Tibial artery (tissue), 4 donors: Measurements from ENCODE around the gene KCTD16.

Experiments used
- DNase-seq, 2 donors: peaks; one replicate each; pipeline ENCODE4 v3.0.0-alpha.2; 2019
- H3K27ac ChIP-seq, 2 donors: fragments of 200-600 bp; sonication (generic) in 1 of 2; 1 replicate in 1 of 2; 2 replicates in 1 of 2; pipeline ENCODE4 v1.5.1; 2018 to 2019; ENCODE audit warnings: mild to moderate bottlenecking in 1 of 2
- H3K27me3 ChIP-seq, 2 donors: fragments of 200-600 bp; sonication (generic) in 1 of 2; one replicate each; pipeline versions ENCODE4 v1.5.1 to v1.6.0; 2016 to 2019
- H3K36me3 ChIP-seq, 3 donors: fragments of 200-600 bp; sonication (generic) in 2 of 3; one replicate each; pipeline ENCODE4 v1.5.1; 2016 to 2019; ENCODE audit warnings: mild to moderate bottlenecking in 2 of 3
- H3K4me1 ChIP-seq, 4 donors: fragments of 200-600 bp; sonication (generic) in 2 of 4; 1 replicate in 3 of 4; 2 replicates in 1 of 4; pipeline ENCODE4 v1.5.1; 2016 to 2019
- H3K4me3 ChIP-seq, 2 donors: fragments of 200-600 bp; sonication (generic) in 1 of 2; 1 replicate in 1 of 2; 2 replicates in 1 of 2; pipeline ENCODE4 v1.5.1; 2018 to 2019; ENCODE audit warnings: mild to moderate bottlenecking in 2 of 2
- H3K9me3 ChIP-seq, 3 donors: fragments of 200-600 bp; sonication (generic) in 1 of 3; one replicate each; pipeline ENCODE4 v1.5.1; 2016 to 2019
- intact Hi-C: fragments of 100-400 bp; cut with DNase I; formaldehyde crosslinking; loops from one replicate; pipeline ENCODE4 v1.15.0; 2023; ENCODE audit warnings: low total_unique reads
- TF ChIP-seq, protein P1 (sequence below), 2 experiments: fragments of 200-600 bp in 1 of 2; fragments of 450-650 bp in 1 of 2; IDR thresholded peaks; one replicate each; pipeline ENCODE4 v1.5.1; 2017 to 2019; ENCODE audit warnings: antibody characterized with exemption in 2 of 2, mild to moderate bottlenecking in 1 of 2, moderate library complexity in 1 of 2

KCTD16 gene

DNA sequence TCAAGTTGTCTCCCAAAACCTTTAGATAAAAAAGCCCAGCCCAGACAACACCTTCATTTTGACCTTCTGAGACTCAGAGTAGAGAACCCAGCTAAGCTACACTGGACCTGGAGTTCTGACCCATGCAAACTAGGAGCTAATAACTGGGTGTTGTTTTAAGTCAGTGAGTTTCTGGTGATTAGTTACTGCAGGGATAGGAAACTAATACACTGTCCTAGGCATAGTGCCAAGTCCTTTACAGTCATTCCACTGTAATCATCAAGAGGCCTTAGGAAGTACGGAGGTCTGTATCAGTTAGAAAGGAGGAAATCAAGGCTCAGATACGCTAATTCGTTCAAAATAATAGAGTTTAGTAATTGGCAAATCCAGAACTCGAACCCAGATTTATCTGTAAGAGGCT lies 197.9 kb downstream of the KCTD16 start:
- intact Hi-C loops = no loop called here
- no peaks in the 10 kb centered on the region for H3K9me3 ChIP-seq
- TF ChIP-seq, protein P1, sequence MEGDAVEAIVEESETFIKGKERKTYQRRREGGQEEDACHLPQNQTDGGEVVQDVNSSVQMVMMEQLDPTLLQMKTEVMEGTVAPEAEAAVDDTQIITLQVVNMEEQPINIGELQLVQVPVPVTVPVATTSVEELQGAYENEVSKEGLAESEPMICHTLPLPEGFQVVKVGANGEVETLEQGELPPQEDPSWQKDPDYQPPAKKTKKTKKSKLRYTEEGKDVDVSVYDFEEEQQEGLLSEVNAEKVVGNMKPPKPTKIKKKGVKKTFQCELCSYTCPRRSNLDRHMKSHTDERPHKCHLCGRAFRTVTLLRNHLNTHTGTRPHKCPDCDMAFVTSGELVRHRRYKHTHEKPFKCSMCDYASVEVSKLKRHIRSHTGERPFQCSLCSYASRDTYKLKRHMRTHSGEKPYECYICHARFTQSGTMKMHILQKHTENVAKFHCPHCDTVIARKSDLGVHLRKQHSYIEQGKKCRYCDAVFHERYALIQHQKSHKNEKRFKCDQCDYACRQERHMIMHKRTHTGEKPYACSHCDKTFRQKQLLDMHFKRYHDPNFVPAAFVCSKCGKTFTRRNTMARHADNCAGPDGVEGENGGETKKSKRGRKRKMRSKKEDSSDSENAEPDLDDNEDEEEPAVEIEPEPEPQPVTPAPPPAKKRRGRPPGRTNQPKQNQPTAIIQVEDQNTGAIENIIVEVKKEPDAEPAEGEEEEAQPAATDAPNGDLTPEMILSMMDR (IDR thresholded peaks at IDR 0.05) = no peak
- H3K27me3 ChIP-seq = no peaks in the 10 kb centered on the region
- H3K36me3 ChIP-seq = no peaks in the 10 kb centered on the region
- H3K4me3 ChIP-seq = no peak overlapping the region
- H3K4me1 ChIP-seq = no peaks in the 10 kb centered on the region
- H3K27ac ChIP-seq = no peak overlapping the region
- no peak for DNase-seq

GRCh38 chr5:144369006-144369405 lies 198.3 kb downstream of the KCTD16 start:
- Histone ChIP-seq H3K4me1 (no peaks in the 10 kb centered on the region), H3K9me3 (no peaks in the 10 kb centered on the region), H3K27ac (no peak overlapping the region), H3K4me3 (no peak overlapping the region), H3K27me3 (no peaks in the 10 kb centered on the region), H3K36me3 (no peaks in the 10 kb centered on the region)
- intact Hi-C loops = no loop called here
- no peak for DNase-seq
- TF ChIP-seq, protein P1 (IDR thresholded peaks at IDR 0.05) = no peak

GRCh38 chr5:144370273-144370672 lies 199.6 kb downstream of the KCTD16 start:
- intact Hi-C loops = no loop called here
- Histone ChIP-seq H3K9me3 (no peaks in the 10 kb centered on the region), H3K27ac (no peak overlapping the region), H3K4me3 (no peak overlapping the region), H3K27me3 (no peaks in the 10 kb centered on the region), H3K4me1 (no peaks in the 10 kb centered on the region), H3K36me3 (no peaks in the 10 kb centered on the region)
- no peak for DNase-seq
- TF ChIP-seq, protein P1 (IDR thresholded peaks at IDR 0.05) = no peak

GRCh38 chr5:144374637-144375036 lies 204.0 kb downstream of the KCTD16 start:
- TF ChIP-seq, protein P1 (IDR thresholded peaks at IDR 0.05) = no peak
- no peaks in the 10 kb centered on the region for H3K4me1 ChIP-seq
- H3K27ac ChIP-seq = no peak overlapping the region
- no peaks in the 10 kb centered on the region for H3K27me3 ChIP-seq
- H3K36me3 ChIP-seq = no peaks in the 10 kb centered on the region
- no peak for DNase-seq
- intact Hi-C loops = no loop called here
- no peaks in the 10 kb centered on the region for H3K9me3 ChIP-seq
- no peak overlapping the region for H3K4me3 ChIP-seq

DNA sequence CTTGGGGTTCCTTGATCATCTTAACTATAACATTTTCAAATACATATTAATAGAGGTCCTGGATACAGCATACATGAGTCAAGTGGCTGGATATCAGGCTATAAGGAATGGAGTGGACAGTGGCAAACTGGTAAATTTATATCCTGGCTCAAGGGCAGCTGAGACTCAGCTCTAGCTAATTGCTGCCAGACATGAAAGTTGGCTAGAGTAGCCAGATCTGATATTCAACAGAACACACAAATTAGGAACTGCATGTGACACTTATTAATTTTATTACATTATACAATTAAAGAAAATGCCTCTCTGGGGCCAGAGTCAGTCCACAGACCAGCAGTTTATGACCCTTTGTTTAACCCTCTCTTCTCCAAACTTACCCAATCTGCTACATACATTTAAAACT lies 206.5 kb downstream of the KCTD16 start:
- intact Hi-C loops = no loop called here
- no peaks in the 10 kb centered on the region for H3K9me3 ChIP-seq

More for the DNA sequence above, 206.5 kb downstream of the KCTD16 start:
- H3K36me3 ChIP-seq = no peaks in the 10 kb centered on the region
- H3K4me3 ChIP-seq = no peak overlapping the region
- H3K4me1 ChIP-seq = no peaks in the 10 kb centered on the region
- no peak overlapping the region for H3K27ac ChIP-seq
- H3K27me3 ChIP-seq = no peaks in the 10 kb centered on the region
- TF ChIP-seq, protein P1 (IDR thresholded peaks at IDR 0.05) = no peak
- no peak for DNase-seq
